ENCODE results near the gene PTGDR. TPM values are rescaled to one million over a fixed set of nuclear protein-coding genes. Genes with fewer than 3 reads are reported as not detected.

PTGDR gene
- total and polyA plus RNA-seq, 10 of the 15 experiments (the other 5 are each of a cell fraction or from before 2014, with no cell fraction given), result not detected

- Histone ChIP-seq H3K27me3 (replicated peaks in 1 of 2; ENCODE audit: control insufficient read depth in 2 of 2, insufficient read depth in 2 of 2, low read length in 1 of 2) (peaks cover 12 to 19% of the 10 kb centered on the region in 2 experiments), H3K9me3 (replicated peaks; ENCODE audit: control insufficient read depth, insufficient read depth, low read length) (peaks cover 3% of the 10 kb centered on the region; the same call in 1 of the 3 replicates), H3K4me3 (no peak overlapping the region), H3K79me2 (ENCODE audit: control insufficient read depth, insufficient read depth, low read length) (no peaks in the 10 kb centered on the region), H3K27ac (ENCODE audit: control insufficient read depth, insufficient read depth) (no peak overlapping the region), H2AFZ (ENCODE audit: control insufficient read depth, low read depth, low read length) (no peak overlapping the region), H4K20me1 (ENCODE audit: control insufficient read depth, insufficient read depth) (no peaks in the 10 kb centered on the region), H3K4me1 (ENCODE audit: control insufficient read depth, insufficient read depth, low read length) (no peaks in the 10 kb centered on the region), H3K4me2 (ENCODE audit: control insufficient read depth, insufficient read depth) (no peak overlapping the region), H3K36me3 (ENCODE audit: control insufficient read depth in 2 of 2, insufficient read depth in 2 of 2, low read length in 1 of 2) (no peaks in the 10 kb centered on the region), H3K9ac (ENCODE audit: control insufficient read depth, insufficient read depth, low read length) (no peak overlapping the region)
- RAD21 ChIA-PET (ENCODE audit: unreplicated experiment), result interaction anchor here (0.5 kb wide), 1 partner anchor 25 kb away, joined by 3 read pairs; no protein-coding TSS in a partner anchor
- no peak for TF ChIP-seq IKZF1 (conservative IDR thresholded peaks at IDR 0.05)
- TF ChIP-seq STAT1 (conservative IDR thresholded peaks at IDR 0.05), result no peak
- no peak for TF ChIP-seq IRF4 (IDR thresholded peaks at IDR 0.05; ENCODE audit: low read depth, low read length)
- TF ChIP-seq GATAD2B (conservative IDR thresholded peaks at IDR 0.05; ENCODE audit: low read depth), result no peak
- no peak for TF ChIP-seq YBX1 (IDR thresholded peaks at IDR 0.05)
- no peak for TF ChIP-seq CBFB (IDR thresholded peaks at IDR 0.05; ENCODE audit: low read depth)
- TF ChIP-seq NFYB (IDR thresholded peaks at IDR 0.05; ENCODE audit: insufficient read depth, low read depth, low read length), result no peak
- TF ChIP-seq MYC (IDR thresholded peaks at IDR 0.05; ENCODE audit: insufficient read depth, insufficient read length, insufficient replicate concordance, low read length, severe bottlenecking), result no peak
- TF ChIP-seq POLR2AphosphoS5 (IDR thresholded peaks at IDR 0.05; ENCODE audit: low read length), result no peak
- TF ChIP-seq RFX5 (IDR thresholded peaks at IDR 0.05; ENCODE audit: low read depth, low read length), result no peak
- no peak for TF ChIP-seq USF2 (IDR thresholded peaks at IDR 0.05; ENCODE audit: borderline replicate concordance, low read depth, low read length)
- TF ChIP-seq SRF (IDR thresholded peaks at IDR 0.05; ENCODE audit: low read depth in 2 of 2, low read length in 2 of 2), result no peak
- TF ChIP-seq ZBED1 (IDR thresholded peaks at IDR 0.05; ENCODE audit: borderline replicate concordance), result no peak
- TF ChIP-seq, protein P1, sequence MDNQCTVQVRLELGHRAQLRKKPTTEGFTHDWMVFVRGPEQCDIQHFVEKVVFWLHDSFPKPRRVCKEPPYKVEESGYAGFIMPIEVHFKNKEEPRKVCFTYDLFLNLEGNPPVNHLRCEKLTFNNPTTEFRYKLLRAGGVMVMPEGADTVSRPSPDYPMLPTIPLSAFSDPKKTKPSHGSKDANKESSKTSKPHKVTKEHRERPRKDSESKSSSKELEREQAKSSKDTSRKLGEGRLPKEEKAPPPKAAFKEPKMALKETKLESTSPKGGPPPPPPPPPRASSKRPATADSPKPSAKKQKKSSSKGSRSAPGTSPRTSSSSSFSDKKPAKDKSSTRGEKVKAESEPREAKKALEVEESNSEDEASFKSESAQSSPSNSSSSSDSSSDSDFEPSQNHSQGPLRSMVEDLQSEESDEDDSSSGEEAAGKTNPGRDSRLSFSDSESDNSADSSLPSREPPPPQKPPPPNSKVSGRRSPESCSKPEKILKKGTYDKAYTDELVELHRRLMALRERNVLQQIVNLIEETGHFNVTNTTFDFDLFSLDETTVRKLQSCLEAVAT (IDR thresholded peaks at IDR 0.05), result no peak
- no peak for TF ChIP-seq MTA2 (IDR thresholded peaks at IDR 0.05; ENCODE audit: low read depth)
- no peak for TF ChIP-seq MTA3 (IDR thresholded peaks at IDR 0.05; ENCODE audit: borderline replicate concordance, low read length)
- TF ChIP-seq MXI1 (IDR thresholded peaks at IDR 0.05; ENCODE audit: low read depth, low read length), result no peak
- DNase-seq (ENCODE audit: low read depth, low spot score), result no peak
- WGBS (ENCODE audit: insufficient coverage, insufficient replicate concordance, low lambda C conversion rate, missing lambda C conversion rate), result 9% methylated on average over 5 of the region's 5 CpGs
- no TSS peak for BruUV-seq (replicated peaks)
- no peak for ATAC-seq
- CTCF ChIA-PET, result no interaction called here
- in situ Hi-C loops (cut with MboI) (no loop called here), intact Hi-C loops (cut with micrococcal nuclease; ENCODE audit: unreplicated experiment) (no loop called here)
- FAIRE-seq, result peak; percentile 73
- SMC1A ChIA-PET (ENCODE audit: uncharacterized antibody, unreplicated experiment), result no interaction called here
- POLR2A ChIA-PET, result no interaction called here
Observed at GRCh38 chr14:52265253-52265652, 2.2 kb upstream of the PTGDR start.
